K562 (cell line): ENCODE results near the gene NALCN. TPM values are rescaled to one million over a fixed set of nuclear protein-coding genes. Genes with fewer than 3 reads are reported as not detected.

Experiments
- ATAC-seq: fragments of 200-7000 bp; cut with Tn5 transposase; 3 replicates; pipeline ENCODE4 v1.9.1; 2020; ENCODE audit warnings: moderate library complexity
- BruUV-seq: library from RNA; stranded (reverse); fragments of 400-500 nt; replicated peaks from 2 replicates; lab custom pipeline; 2021; lab: Mats Ljungman, UMichigan
- CTCF ChIA-PET: fragments of 300-600 bp; formaldehyde crosslinking; extraction: SDS; loops from one replicate; lab custom pipeline; 2021; ENCODE audit warnings: low intra/inter-chr PET ratio; lab: Yijun Ruan, JAX
- POLR2A ChIA-PET: fragments of 300-600, 350-650 bp; sonication (Branson Sonifier 250); formaldehyde crosslinking; extraction: SDS; loops from one replicate; lab custom pipeline; 2021; ENCODE audit warnings: antibody characterized with exemption, inconsistent platforms; lab: Yijun Ruan, JAX
- DNase-seq, 4 experiments: peaks; one replicate each; pipeline versions ENCODE4 v3.0.0 to v3.0.0-alpha.2; 2011 to 2018; ENCODE audit warnings: low spot score in 3 of 4, mixed read lengths in 3 of 4; ENCODE audit errors: extremely low read depth in 1 of 4
- FAIRE-seq: peaks from 2 replicates; lab custom pipeline; 2011; peaks lifted over from hg19 to GRCh38; lab: Jason Lieb, UNC
- H2AFZ ChIP-seq: 2 replicates; pipeline ENCODE4 v1.6.0; 2011; ENCODE audit warnings: low read depth, low read length, control low read depth, inconsistent platforms
- H3K27ac ChIP-seq: fragments of 200-600 bp; 3 replicates; pipeline ENCODE4 v1.8.0; 2011; ENCODE audit warnings: low read depth, mild to moderate bottlenecking, control low read depth, inconsistent platforms, low read length, moderate library complexity, mixed read lengths; ENCODE audit errors: extremely low read depth
- H3K27me3 ChIP-seq, 2 experiments: fragments of 300-600 bp in 1 of 2; 2 replicates in 1 of 2; 3 replicates in 1 of 2; pipeline versions ENCODE4 v1.6.0 to v1.8.0; 2011; ENCODE audit warnings: inconsistent platforms in 2 of 2, low read length in 2 of 2, mild to moderate bottlenecking in 1 of 2, mixed read lengths in 1 of 2, moderate library complexity in 1 of 2; ENCODE audit not compliant: control insufficient read depth in 2 of 2, insufficient read depth in 2 of 2
- H3K36me3 ChIP-seq: fragments of 300-600 bp; 3 replicates; pipeline ENCODE4 v1.8.0; 2011; ENCODE audit warnings: mild to moderate bottlenecking, low read length, inconsistent platforms; ENCODE audit not compliant: control insufficient read depth, insufficient read depth
- H3K4me1 ChIP-seq, 2 experiments: fragments of 200-600 bp in 1 of 2; replicated peaks in 1 of 2; 2 replicates in 1 of 2; 3 replicates in 1 of 2; pipeline versions ENCODE4 v1.5.1 to v1.8.0; 2011; ENCODE audit warnings: inconsistent platforms in 2 of 2, low read length in 2 of 2, mild to moderate bottlenecking in 1 of 2, mixed read lengths in 1 of 2, moderate library complexity in 1 of 2; ENCODE audit not compliant: control insufficient read depth in 2 of 2, insufficient read depth in 2 of 2
- H3K4me2 ChIP-seq: 2 replicates; pipeline ENCODE4 v1.6.1; 2011; ENCODE audit warnings: low read length, control low read depth, inconsistent platforms, mixed read lengths; ENCODE audit not compliant: insufficient read depth
- H3K4me3 ChIP-seq: fragments of 200-600 bp; sonication (generic), shearing (Covaris generic); 2 replicates; pipeline ENCODE4 v1.5.1; 2016; ENCODE audit warnings: control low read depth, inconsistent platforms
- H3K79me2 ChIP-seq: fragments of 200-600 bp; 3 replicates; pipeline ENCODE4 v1.8.0; 2011; ENCODE audit warnings: low read length, inconsistent platforms; ENCODE audit not compliant: control insufficient read depth, insufficient read depth
- H3K9ac ChIP-seq, 2 experiments: 2 replicates each; pipeline versions ENCODE4 v1.6.0 to v1.6.1; 2011; ENCODE audit warnings: low read depth in 2 of 2, low read length in 2 of 2, control low read depth in 1 of 2, inconsistent platforms in 1 of 2, mild to moderate bottlenecking in 1 of 2, mixed read lengths in 1 of 2; ENCODE audit not compliant: insufficient read depth in 1 of 2
- H3K9me1 ChIP-seq: one replicate; pipeline ENCODE4 v1.6.0; 2011; ENCODE audit warnings: inconsistent platforms, mild to moderate bottlenecking, low read length, moderate library complexity; ENCODE audit not compliant: control insufficient read depth, insufficient read depth
- H3K9me3 ChIP-seq: replicated peaks from 2 replicates; pipeline ENCODE4 v1.5.1; 2011; ENCODE audit warnings: low read depth, low read length, inconsistent platforms; ENCODE audit not compliant: control insufficient read depth, insufficient read depth
- H4K20me1 ChIP-seq: replicated peaks from 2 replicates; pipeline ENCODE4 v1.6.1; 2011; ENCODE audit warnings: low read length, inconsistent platforms, mixed read lengths; ENCODE audit not compliant: control insufficient read depth, insufficient read depth
- ARHGAP35 ChIP-seq: fragments of 450-650 bp; IDR thresholded peaks from 2 replicates; pipeline ENCODE4 v1.6.1; 2018; ENCODE audit not compliant: partially characterized antibody
- CAMTA2 ChIP-seq: fragments of 250-450 bp; sonication (Bioruptor Pico); conservative IDR thresholded peaks from 2 replicates; pipeline ENCODE4 v1.5.1; 2022
- CBX8 ChIP-seq: fragments of 200-600 bp; sonication (generic); IDR thresholded peaks from 2 replicates; pipeline ENCODE4 v1.6.1; 2012; ENCODE audit warnings: borderline replicate concordance, mixed run types, low read depth, mild to moderate bottlenecking, moderate library complexity, mixed read lengths, low read length, control low read depth, inconsistent platforms; ENCODE audit not compliant: poor library complexity, severe bottlenecking; ENCODE audit errors: extremely low read depth
- HEY1 ChIP-seq: fragments of 250-450 bp; sonication (Bioruptor Pico); IDR thresholded peaks from 2 replicates; pipeline ENCODE4 v1.5.0; 2020; ENCODE audit warnings: mild to moderate bottlenecking, moderate library complexity, borderline replicate concordance
- MCM3 ChIP-seq: fragments of 450-650 bp; IDR thresholded peaks from 2 replicates; pipeline ENCODE4 v1.6.1; 2016
- PTRF ChIP-seq: fragments of 450-650 bp; IDR thresholded peaks from 2 replicates; pipeline ENCODE4 v1.6.1; 2016; ENCODE audit warnings: mild to moderate bottlenecking, missing genetic modification characterization, missing compliant biosample characterization
- TAL1 ChIP-seq: fragments of 450-650 bp; IDR thresholded peaks from 2 replicates; pipeline ENCODE4 v1.6.1; 2016; ENCODE audit warnings: mild to moderate bottlenecking
- TCF7L2 ChIP-seq: fragments of 150-350 bp; IDR thresholded peaks from 2 replicates; pipeline ENCODE4 v1.6.1; 2016; ENCODE audit warnings: low read depth, mild to moderate bottlenecking, low read length, moderate library complexity
- U2AF2 ChIP-seq: fragments of 200-400 bp; formaldehyde crosslinking; optimal IDR thresholded peaks from 2 replicates; pipeline ENCODE3; 2017; ENCODE audit warnings: low read depth, mild to moderate bottlenecking, low read length
- ZFX ChIP-seq: sonication (generic); formaldehyde crosslinking; IDR thresholded peaks from 2 replicates; pipeline ENCODE4 v1.8.0; 2022; ENCODE audit warnings: mild to moderate bottlenecking, missing genetic modification reagents, moderate library complexity
- ZNF3 ChIP-seq: fragments of 250-450 bp; sonication (Bioruptor Pico); IDR thresholded peaks from 2 replicates; pipeline ENCODE4 v1.5.0; 2021; ENCODE audit warnings: mild to moderate bottlenecking, moderate library complexity
- ZNF699 ChIP-seq: fragments of 250-450 bp; sonication (Bioruptor Pico); IDR thresholded peaks from 2 replicates; pipeline ENCODE4 v1.8.0; 2021; ENCODE audit warnings: mild to moderate bottlenecking, moderate library complexity; ENCODE audit not compliant: insufficient replicate concordance
- ZNF76 ChIP-seq: fragments of 250-450 bp; sonication (Bioruptor Pico); IDR thresholded peaks from 2 replicates; pipeline ENCODE4 v1.4.0; 2020; ENCODE audit warnings: mild to moderate bottlenecking, moderate library complexity, borderline replicate concordance
- WGBS: fragments of 100-300 bp; shearing (Covaris generic); methylation state at CpG from one replicate; pipeline ENCODE4 v1.1.6; 2016; ENCODE audit warnings: low coverage, mixed read lengths; ENCODE audit not compliant: insufficient coverage; ENCODE audit errors: missing lambda C conversion rate; 5-methylcytosine and 5-hydroxymethylcytosine counted together
- in situ Hi-C: fragments of 300-500 bp; cut with MboI; formaldehyde crosslinking; loops from 4 replicates; pipeline ENCODE4 v1.15.0; 2018; ENCODE audit warnings: inconsistent platforms, mixed read lengths
- intact Hi-C: fragments of 100-400 bp; cut with micrococcal nuclease; formaldehyde crosslinking; loops from 2 replicates; pipeline ENCODE4 v1.14.2; 2022
- polyA plus RNA-seq, 8 experiments: library from polyadenylated mRNA; depleted of rRNA in 4 of 8; stranded (reverse) in 5 of 8; unstranded in 3 of 8; fragments of >200 nt; fragmentation: Nextera tagmentation in 2 of 8; fragmentation: Illumina TruSeq in 1 of 8; extraction: Ambion mirVana in 2 of 8; extraction: Trizol in 1 of 8; gene quantifications; 2 replicates each; pipeline versions ENCODE4 v1.2.1 to v1.2.3, GENCODE V29; 2011 to 2014; ENCODE audit warnings: inconsistent platforms in 1 of 8, missing spikeins in 1 of 8
- total RNA-seq, 7 experiments: library from RNA; depleted of rRNA in 6 of 7; stranded (reverse); fragments of >200 nt in 6 of 7; fragmentation: Illumina TruSeq in 2 of 7; extraction: Trizol in 2 of 7; gene quantifications; 2 replicates each; pipeline versions ENCODE4 v1.2.1 to v1.2.3, GENCODE V29; 2011 to 2021; ENCODE audit warnings: low replicate concordance in 1 of 7
- TF ChIP-seq, protein P1 (sequence below): sonication (generic); formaldehyde crosslinking; IDR thresholded peaks from 2 replicates; pipeline ENCODE4 v1.5.0; 2020; ENCODE audit warnings: missing genetic modification reagents
- TF ChIP-seq, protein P2 (sequence below): fragments of 250-450 bp; sonication (Bioruptor Pico); IDR thresholded peaks from 2 replicates; pipeline ENCODE4 v1.8.0; 2022; ENCODE audit warnings: inconsistent platforms, mild to moderate bottlenecking, moderate library complexity, borderline replicate concordance
- TF ChIP-seq, protein P3 (sequence below): fragments of 450-650 bp; IDR thresholded peaks from 2 replicates; pipeline ENCODE4 v1.7.1; 2018; ENCODE audit warnings: mild to moderate bottlenecking, low read depth; ENCODE audit not compliant: partially characterized antibody
- TF ChIP-seq, protein P4 (sequence below), 2 experiments: fragments of 450-650 bp; conservative IDR thresholded peaks; 2 replicates each; pipeline ENCODE4 v1.6.1; 2017; ENCODE audit warnings: mild to moderate bottlenecking in 2 of 2, moderate library complexity in 2 of 2

NALCN gene
- total and polyA plus RNA-seq, 9 of the 15 experiments (the other 6 are each of a cell fraction or from before 2014, with no cell fraction given) = not detected

DNA sequence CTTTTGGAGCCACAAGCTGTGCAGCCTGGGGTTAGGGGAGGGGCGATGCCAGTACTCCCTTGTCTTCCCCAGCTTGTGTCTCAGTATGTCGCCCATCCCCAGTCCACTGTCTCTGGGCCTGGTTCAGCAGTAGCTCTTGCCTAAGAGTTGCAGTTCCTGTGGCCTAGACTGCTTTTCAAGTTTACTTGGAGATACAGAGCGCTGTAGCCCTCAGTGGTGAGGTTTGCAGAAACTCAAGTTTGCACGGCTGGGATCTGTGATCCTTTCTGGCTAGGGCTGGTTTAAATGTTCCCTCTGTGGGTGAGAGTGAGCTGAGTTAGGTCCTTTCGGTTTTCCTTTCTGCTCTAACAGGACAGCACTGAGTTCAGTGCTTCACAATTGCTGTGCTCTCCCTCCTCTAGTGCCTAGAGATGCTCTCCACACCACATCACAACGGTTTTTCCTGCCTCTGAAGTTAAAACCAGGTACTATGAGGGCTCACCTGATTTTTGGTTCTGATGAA is 381.1 kb downstream of the NALCN start:
- Histone ChIP-seq H3K36me3 (no peaks in the 10 kb centered on the region), H2AFZ (no peak overlapping the region), H3K27ac (no peak overlapping the region), H4K20me1 (no peaks in the 10 kb centered on the region), H3K4me1 (no peaks in the 10 kb centered on the region), H3K9me3 (no peaks in the 10 kb centered on the region), H3K9ac (no peak overlapping the region), H3K79me2 (no peaks in the 10 kb centered on the region), H3K4me3 (no peak overlapping the region), H3K4me2 (no peak overlapping the region), H3K9me1 (no peaks in the 10 kb centered on the region), H3K27me3 (no peaks in the 10 kb centered on the region)
- ChIA-PET CTCF (no interaction called here), POLR2A (interaction anchor here (0.7 kb wide), 1 partner anchor 18 kb away, joined by 4 read pairs; no protein-coding TSS in a partner anchor)
- no TSS peak for BruUV-seq
- FAIRE-seq = no peak
- intact Hi-C loops = no loop called here
- ATAC-seq = no peak
- WGBS = 0% methylated on average over 3 of the region's 6 CpGs
- in situ Hi-C loops = no loop called here
- DNase-seq = no peak
- TF ChIP-seq ARHGAP35 = no peak
- TF ChIP-seq ZNF699 = no peak
- no peak for TF ChIP-seq ZNF3 (CRISPR knock-in tag)
- TF ChIP-seq TCF7L2 = no peak
- no peak for TF ChIP-seq PTRF (tag)
- TF ChIP-seq, protein P1, sequence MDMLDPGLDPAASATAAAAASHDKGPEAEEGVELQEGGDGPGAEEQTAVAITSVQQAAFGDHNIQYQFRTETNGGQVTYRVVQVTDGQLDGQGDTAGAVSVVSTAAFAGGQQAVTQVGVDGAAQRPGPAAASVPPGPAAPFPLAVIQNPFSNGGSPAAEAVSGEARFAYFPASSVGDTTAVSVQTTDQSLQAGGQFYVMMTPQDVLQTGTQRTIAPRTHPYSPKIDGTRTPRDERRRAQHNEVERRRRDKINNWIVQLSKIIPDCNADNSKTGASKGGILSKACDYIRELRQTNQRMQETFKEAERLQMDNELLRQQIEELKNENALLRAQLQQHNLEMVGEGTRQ (CRISPR knock-in tag) = no peak
- TF ChIP-seq, protein P2, sequence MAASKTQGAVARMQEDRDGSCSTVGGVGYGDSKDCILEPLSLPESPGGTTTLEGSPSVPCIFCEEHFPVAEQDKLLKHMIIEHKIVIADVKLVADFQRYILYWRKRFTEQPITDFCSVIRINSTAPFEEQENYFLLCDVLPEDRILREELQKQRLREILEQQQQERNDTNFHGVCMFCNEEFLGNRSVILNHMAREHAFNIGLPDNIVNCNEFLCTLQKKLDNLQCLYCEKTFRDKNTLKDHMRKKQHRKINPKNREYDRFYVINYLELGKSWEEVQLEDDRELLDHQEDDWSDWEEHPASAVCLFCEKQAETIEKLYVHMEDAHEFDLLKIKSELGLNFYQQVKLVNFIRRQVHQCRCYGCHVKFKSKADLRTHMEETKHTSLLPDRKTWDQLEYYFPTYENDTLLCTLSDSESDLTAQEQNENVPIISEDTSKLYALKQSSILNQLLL (CRISPR knock-in tag) = no peak
- TF ChIP-seq ZFX (CRISPR knock-in tag) = no peak
- TF ChIP-seq HEY1 (CRISPR knock-in tag) = no peak
- TF ChIP-seq TAL1 = no peak
- TF ChIP-seq, protein P3, sequence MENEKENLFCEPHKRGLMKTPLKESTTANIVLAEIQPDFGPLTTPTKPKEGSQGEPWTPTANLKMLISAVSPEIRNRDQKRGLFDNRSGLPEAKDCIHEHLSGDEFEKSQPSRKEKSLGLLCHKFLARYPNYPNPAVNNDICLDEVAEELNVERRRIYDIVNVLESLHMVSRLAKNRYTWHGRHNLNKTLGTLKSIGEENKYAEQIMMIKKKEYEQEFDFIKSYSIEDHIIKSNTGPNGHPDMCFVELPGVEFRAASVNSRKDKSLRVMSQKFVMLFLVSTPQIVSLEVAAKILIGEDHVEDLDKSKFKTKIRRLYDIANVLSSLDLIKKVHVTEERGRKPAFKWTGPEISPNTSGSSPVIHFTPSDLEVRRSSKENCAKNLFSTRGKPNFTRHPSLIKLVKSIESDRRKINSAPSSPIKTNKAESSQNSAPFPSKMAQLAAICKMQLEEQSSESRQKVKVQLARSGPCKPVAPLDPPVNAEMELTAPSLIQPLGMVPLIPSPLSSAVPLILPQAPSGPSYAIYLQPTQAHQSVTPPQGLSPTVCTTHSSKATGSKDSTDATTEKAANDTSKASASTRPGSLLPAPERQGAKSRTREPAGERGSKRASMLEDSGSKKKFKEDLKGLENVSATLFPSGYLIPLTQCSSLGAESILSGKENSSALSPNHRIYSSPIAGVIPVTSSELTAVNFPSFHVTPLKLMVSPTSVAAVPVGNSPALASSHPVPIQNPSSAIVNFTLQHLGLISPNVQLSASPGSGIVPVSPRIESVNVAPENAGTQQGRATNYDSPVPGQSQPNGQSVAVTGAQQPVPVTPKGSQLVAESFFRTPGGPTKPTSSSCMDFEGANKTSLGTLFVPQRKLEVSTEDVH = no peak
- TF ChIP-seq, protein P4, sequence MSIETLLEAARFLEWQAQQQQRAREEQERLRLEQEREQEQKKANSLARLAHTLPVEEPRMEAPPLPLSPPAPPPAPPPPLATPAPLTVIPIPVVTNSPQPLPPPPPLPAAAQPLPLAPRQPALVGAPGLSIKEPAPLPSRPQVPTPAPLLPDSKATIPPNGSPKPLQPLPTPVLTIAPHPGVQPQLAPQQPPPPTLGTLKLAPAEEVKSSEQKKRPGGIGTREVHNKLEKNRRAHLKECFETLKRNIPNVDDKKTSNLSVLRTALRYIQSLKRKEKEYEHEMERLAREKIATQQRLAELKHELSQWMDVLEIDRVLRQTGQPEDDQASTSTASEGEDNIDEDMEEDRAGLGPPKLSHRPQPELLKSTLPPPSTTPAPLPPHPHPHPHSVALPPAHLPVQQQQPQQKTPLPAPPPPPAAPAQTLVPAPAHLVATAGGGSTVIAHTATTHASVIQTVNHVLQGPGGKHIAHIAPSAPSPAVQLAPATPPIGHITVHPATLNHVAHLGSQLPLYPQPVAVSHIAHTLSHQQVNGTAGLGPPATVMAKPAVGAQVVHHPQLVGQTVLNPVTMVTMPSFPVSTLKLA (conservative IDR thresholded peaks at IDR 0.05) = no peak
- TF ChIP-seq ZNF76 (CRISPR knock-in tag) = no peak
- no peak for TF ChIP-seq MCM3
- TF ChIP-seq CBX8 = no peak
- TF ChIP-seq U2AF2 = no peak
- TF ChIP-seq CAMTA2 (CRISPR knock-in tag) = no peak
